ENCODE measurements around the gene CDC14A. TPM values are rescaled to one million over a fixed set of nuclear protein-coding genes. Genes with fewer than 3 reads are reported as not detected.

Gene CDC14A
- total and polyA plus RNA-seq, 2 donors (not counting 3 experiments of a cell fraction or from before 2014, with no cell fraction given): 3.4 to 13.9 TPM

- H3K9me1 ChIP-seq (replicated peaks; ENCODE audit: control insufficient read depth, extremely low read depth, insufficient read depth, low read length): no peaks in the 10 kb centered on the region
- dilution Hi-C loops (cut with MboI; ENCODE audit: extremely low pct_ligation_motif_present, low sequenced_read_pairs): no loop called here
- H3K4me2 ChIP-seq (ENCODE audit: insufficient read depth, low read length): no peak overlapping the region
- no peaks in the 10 kb centered on the region for H4K20me1 ChIP-seq (replicated peaks; ENCODE audit: control insufficient read depth, extremely low read depth, insufficient read depth, low read length)
- CTCF ChIA-PET: no interaction called here
- BruUV-seq (replicated peaks): no TSS peak
- no peaks in the 10 kb centered on the region for H3K79me2 ChIP-seq (ENCODE audit: control insufficient read depth, insufficient read depth, low read length)
- H3K9ac ChIP-seq (replicated peaks; ENCODE audit: extremely low read depth, insufficient read depth, low read length): no peak overlapping the region
- H3K9me3 ChIP-seq (replicated peaks; ENCODE audit: control insufficient read depth, insufficient read depth, low read length): no peaks in the 10 kb centered on the region
- H3K27me3 ChIP-seq (ENCODE audit: control insufficient read depth in 2 of 2, insufficient read depth in 2 of 2, low read length in 2 of 2): no peaks in the 10 kb centered on the region
- H3K36me3 ChIP-seq (ENCODE audit: control insufficient read depth in 2 of 2, extremely low read depth in 1 of 2, insufficient read depth in 2 of 2, low read length in 2 of 2): no peaks in the 10 kb centered on the region
- POLR2A ChIA-PET: no interaction called here
- intact Hi-C loops (cut with micrococcal nuclease): no loop called here
- no peak overlapping the region for H2AFZ ChIP-seq (ENCODE audit: low read depth, low read length)
- H3K4me3 ChIP-seq (replicated peaks in 1 of 3; ENCODE audit: insufficient read depth in 1 of 3, low read depth in 1 of 3, low read length in 3 of 3): no peak overlapping the region
- H3K27ac ChIP-seq (ENCODE audit: insufficient read depth, low read depth, low read length): no peak overlapping the region
- no peaks in the 10 kb centered on the region for H3K4me1 ChIP-seq (ENCODE audit: control insufficient read depth, extremely low read depth, insufficient read depth, low read length)
- TF ChIP-seq POLR2A (IDR thresholded peaks at IDR 0.05; ENCODE audit: low read depth, low read length) (no peak), MYC (IDR thresholded peaks at IDR 0.05; ENCODE audit: low read depth, low read length) (no peak), FOS (IDR thresholded peaks at IDR 0.05; ENCODE audit: borderline replicate concordance, insufficient read depth, low read length) (no peak), CTCF (IDR thresholded peaks at IDR 0.05; ENCODE audit: extremely low read depth in 1 of 2, insufficient read depth in 1 of 2, low read depth in 1 of 2, low read length in 2 of 2) (no peak), JUN (IDR thresholded peaks at IDR 0.05; ENCODE audit: borderline replicate concordance, insufficient read depth, insufficient read length, low read depth) (no peak), EZH2 (IDR thresholded peaks at IDR 0.05; ENCODE audit: borderline replicate concordance, low read depth, low read length, severe bottlenecking) (no peak), GATA2 (IDR thresholded peaks at IDR 0.05; ENCODE audit: insufficient read depth, insufficient read length, low read depth, low read length) (no peak), POLR2AphosphoS5 (IDR thresholded peaks at IDR 0.05; ENCODE audit: insufficient read depth, low read depth, low read length) (no peak), MAX (IDR thresholded peaks at IDR 0.05; ENCODE audit: insufficient read depth, insufficient read length) (no peak)
- FAIRE-seq: no peak
- DNase-seq (ENCODE audit: low read depth, low spot score): no peak
These were observed 203.9 kb downstream of the CDC14A start for GRCh38 chr1:100556181-100556580.

Measured in endothelial cell of umbilical vein (primary cell).